Parathyroid adenoma (tissue), 2 donors: Measurements from ENCODE around the gene KIAA0753.

Source experiments
- H2AFZ ChIP-seq: fragments of 300-600 bp; sonication (generic); one replicate; pipeline ENCODE4 v1.7.0; 2017; ENCODE audit warnings: antibody characterized with exemption, mild to moderate bottlenecking
- H3K27ac ChIP-seq: fragments of 300-600 bp; sonication (generic); one replicate; pipeline ENCODE4 v1.7.0; 2017
- H3K27me3 ChIP-seq: fragments of 300-600 bp; sonication (generic); one replicate; pipeline ENCODE4 v1.7.0; 2017; ENCODE audit warnings: low read length; ENCODE audit not compliant: control insufficient read depth, insufficient read depth
- H3K36me3 ChIP-seq: fragments of 300-600 bp; sonication (generic); one replicate; pipeline ENCODE4 v1.7.0; 2017; ENCODE audit warnings: low read length; ENCODE audit not compliant: control insufficient read depth, insufficient read depth
- H3K4me1 ChIP-seq: fragments of 300-600 bp; sonication (generic); one replicate; pipeline ENCODE4 v1.7.0; 2017; ENCODE audit warnings: control low read depth
- H3K4me2 ChIP-seq: fragments of 300-600 bp; sonication (generic); one replicate; pipeline ENCODE4 v1.7.0; 2017; ENCODE audit warnings: low read length
- H3K4me3 ChIP-seq: fragments of 300-600 bp; sonication (generic); one replicate; pipeline ENCODE4 v1.7.0; 2017; ENCODE audit warnings: low read depth, low read length
- H3K79me2 ChIP-seq: fragments of 300-600 bp; sonication (generic); one replicate; pipeline ENCODE4 v1.7.0; 2017; ENCODE audit warnings: control low read depth
- H3K9ac ChIP-seq: fragments of 300-600 bp; sonication (generic); one replicate; pipeline ENCODE4 v1.7.0; 2017; ENCODE audit warnings: mild to moderate bottlenecking
- H3K9me3 ChIP-seq: fragments of 300-600 bp; sonication (generic); one replicate; pipeline ENCODE4 v1.7.0; 2017; ENCODE audit warnings: low read length; ENCODE audit not compliant: control insufficient read depth
- CTCF ChIP-seq: fragments of 300-600 bp; sonication (generic); IDR thresholded peaks from one replicate; pipeline ENCODE4 v1.7.0; 2017; ENCODE audit warnings: antibody characterized with exemption, mild to moderate bottlenecking
- donor health status: primary hyperparathyroidism.

KIAA0753 gene

GRCh38 chr17:6543079-6544010 lies 97.2 kb downstream of the KIAA0753 start:
- no peak for TF ChIP-seq CTCF
- H3K27me3 ChIP-seq, result no peaks in the 10 kb centered on the region

DNA sequence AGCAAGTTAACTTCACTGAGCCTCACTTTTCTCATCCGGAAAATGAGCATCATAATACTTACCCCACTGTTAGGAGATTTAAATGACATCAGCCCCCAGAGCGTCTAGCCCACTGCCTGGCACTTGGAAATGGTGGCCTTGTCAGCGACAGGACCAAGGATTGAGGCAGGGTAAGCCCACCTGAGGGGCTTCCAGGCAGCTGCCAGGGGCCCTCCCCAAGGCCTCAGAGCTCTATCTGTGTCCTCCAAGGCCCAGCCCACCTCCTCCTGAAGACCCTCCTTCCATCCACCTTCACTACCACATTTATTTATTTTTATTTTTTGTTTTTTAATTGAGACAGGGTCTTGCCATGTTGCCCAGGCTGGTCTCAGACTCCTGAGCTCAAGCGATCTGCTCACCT lies 97.9 kb downstream of the KIAA0753 start:
- no peak overlapping the region for H3K9ac ChIP-seq
- no peak overlapping the region for H2AFZ ChIP-seq
- no peaks in the 10 kb centered on the region for H3K9me3 ChIP-seq
- H3K27me3 ChIP-seq, result no peaks in the 10 kb centered on the region
- H3K4me2 ChIP-seq, result no peak overlapping the region
- TF ChIP-seq CTCF, result no peak
- H3K27ac ChIP-seq, result no peak overlapping the region
- H3K36me3 ChIP-seq, result no peaks in the 10 kb centered on the region
- H3K4me1 ChIP-seq, result no peaks in the 10 kb centered on the region
- no peaks in the 10 kb centered on the region for H3K79me2 ChIP-seq
- H3K4me3 ChIP-seq, result no peak overlapping the region

More at GRCh38 chr17:6543079-6544010, 97.2 kb downstream of the KIAA0753 start:
- Histone ChIP-seq H3K27ac (no peak overlapping the region), H3K36me3 (no peaks in the 10 kb centered on the region), H3K4me1 (no peaks in the 10 kb centered on the region), H3K4me2 (no peak overlapping the region), H3K9ac (no peak overlapping the region), H2AFZ (no peak overlapping the region), H3K9me3 (no peaks in the 10 kb centered on the region), H3K79me2 (no peaks in the 10 kb centered on the region), H3K4me3 (no peak overlapping the region)

DNA sequence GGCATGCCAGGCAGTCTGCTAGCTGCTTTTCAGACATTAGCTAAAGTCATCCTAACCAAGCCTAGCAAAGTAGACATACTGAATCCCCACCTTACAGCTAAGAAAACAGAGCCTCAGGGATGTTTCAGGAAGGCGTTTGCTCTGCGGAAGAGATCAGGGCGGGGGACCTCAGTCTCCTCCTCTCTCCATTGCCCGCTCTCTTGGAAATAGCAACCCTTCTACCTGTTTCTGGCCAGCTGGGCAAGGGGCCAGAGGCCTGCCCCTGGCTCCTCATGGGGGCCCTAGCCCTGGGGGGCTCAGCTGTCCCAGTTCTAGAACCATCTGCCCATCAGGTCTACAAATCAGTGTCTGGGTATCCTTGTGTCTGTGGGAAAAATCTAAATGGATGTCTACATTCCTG lies 98.6 kb downstream of the KIAA0753 start:
- Histone ChIP-seq H3K4me3 (no peak overlapping the region), H3K9me3 (no peaks in the 10 kb centered on the region), H3K36me3 (no peaks in the 10 kb centered on the region), H3K27me3 (no peaks in the 10 kb centered on the region), H3K27ac (no peak overlapping the region), H3K4me2 (no peak overlapping the region), H3K79me2 (no peaks in the 10 kb centered on the region), H2AFZ (no peak overlapping the region), H3K9ac (no peak overlapping the region), H3K4me1 (no peaks in the 10 kb centered on the region)
- no peak for TF ChIP-seq CTCF

DNA sequence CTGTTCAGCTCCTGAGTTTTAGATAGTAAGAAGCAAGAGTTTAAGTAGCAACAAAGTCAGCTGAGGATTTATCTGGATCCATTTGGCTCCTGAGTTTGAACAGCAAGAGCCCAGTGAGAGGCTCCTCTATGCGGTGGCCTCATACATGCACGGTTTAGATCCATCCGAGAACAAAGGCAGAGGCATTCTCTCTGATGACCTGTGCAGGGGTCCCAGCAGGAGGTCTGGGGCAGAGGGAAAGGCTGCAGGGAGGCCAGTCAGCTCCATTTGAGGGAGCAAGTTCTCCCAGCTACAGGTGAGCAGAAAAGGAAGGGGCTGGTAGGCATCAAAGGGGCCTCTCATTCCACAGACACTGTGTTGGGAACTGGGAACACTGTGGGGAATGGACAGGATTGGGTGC lies 100.6 kb downstream of the KIAA0753 start:
- H3K9me3 ChIP-seq, result no peaks in the 10 kb centered on the region
- H3K4me1 ChIP-seq, result no peaks in the 10 kb centered on the region
- no peak overlapping the region for H3K4me3 ChIP-seq
- H3K36me3 ChIP-seq, result no peaks in the 10 kb centered on the region
- H3K79me2 ChIP-seq, result no peaks in the 10 kb centered on the region
- H3K27ac ChIP-seq, result no peak overlapping the region
- no peak overlapping the region for H2AFZ ChIP-seq
- H3K4me2 ChIP-seq, result no peak overlapping the region
- H3K9ac ChIP-seq, result no peak overlapping the region
- H3K27me3 ChIP-seq, result no peaks in the 10 kb centered on the region
- TF ChIP-seq CTCF, result no peak
